Right ventricle myocardium inferior (tissue), 1 donor: Measurements from ENCODE around the gene GNG13. TPM values are rescaled to one million over a fixed set of nuclear protein-coding genes. Genes with fewer than 3 reads are reported as not detected.
"Not testable (repeated sequence)": the region's sequence is repeated elsewhere in the genome, so short reads cannot be mapped to it uniquely, and the experiment has no call there.

Source experiments
- ATAC-seq: fragments of 200-7000 bp; cut with Tn5 transposase; one replicate; pipeline ENCODE4 v1.9.1; 2020; ENCODE audit warnings: mild to moderate bottlenecking, moderate library complexity
- DNase-seq: peaks from one replicate; pipeline ENCODE4 v3.0.0; 2021; ENCODE audit errors: missing footprints
- intact Hi-C: fragments of 100-400 bp; cut with DNase I; formaldehyde crosslinking; loops from one replicate; pipeline ENCODE4 v1.11.0; 2022
- microRNA-seq: library from miRNA; unstranded; fragments of <30 nt; microRNA quantifications from one replicate; pipeline ENCODE4 v1.2.0, GENCODE V29; 2020
- total RNA-seq: library from RNA; stranded (reverse); fragmentation: NEBNext Ultra II Directional; extraction: Animal tissue kit (Norgen Biotek cat#: 25700); gene quantifications from one replicate; pipeline ENCODE4 v1.2.1, GENCODE V29; 2021
- donor health status: DM: no; HTN: yes; CAD: no; lungs with severe emphysema.

Gene GNG13
- total RNA-seq, 1 donor from 2014 or later: not detected

DNA sequence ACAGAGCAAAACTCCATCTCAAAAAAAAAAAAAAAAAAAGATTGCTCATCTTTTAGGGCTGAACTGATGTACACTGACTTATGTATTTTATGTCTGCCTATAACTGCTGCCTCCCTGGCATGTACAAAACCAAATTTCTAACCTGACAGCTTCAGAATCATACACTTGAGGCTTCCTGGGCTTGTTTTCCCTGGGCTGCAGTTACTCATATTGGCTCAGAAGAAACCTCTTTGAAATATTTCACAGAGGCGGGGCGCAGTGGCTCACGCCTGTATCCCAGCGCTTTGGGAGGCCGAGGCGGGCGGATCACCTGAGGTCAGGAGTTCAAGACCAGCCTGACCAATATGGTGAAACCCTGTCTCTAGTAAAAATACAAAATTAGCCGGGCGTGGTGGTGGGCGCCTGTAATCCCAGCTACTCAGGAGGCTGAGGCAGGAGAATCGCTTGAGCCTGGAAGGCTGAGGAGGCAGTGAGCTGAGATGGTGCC lies 46.4 kb downstream of the GNG13 start:
- intact Hi-C loops, ATAC-seq: not testable (repeated sequence)
- peak; percentile 33 for DNase-seq

- intact Hi-C loops: no loop called here
- no peak for ATAC-seq
Observed at GRCh38 chr16:752007-752312, 48.6 kb downstream of the GNG13 start.

DNA sequence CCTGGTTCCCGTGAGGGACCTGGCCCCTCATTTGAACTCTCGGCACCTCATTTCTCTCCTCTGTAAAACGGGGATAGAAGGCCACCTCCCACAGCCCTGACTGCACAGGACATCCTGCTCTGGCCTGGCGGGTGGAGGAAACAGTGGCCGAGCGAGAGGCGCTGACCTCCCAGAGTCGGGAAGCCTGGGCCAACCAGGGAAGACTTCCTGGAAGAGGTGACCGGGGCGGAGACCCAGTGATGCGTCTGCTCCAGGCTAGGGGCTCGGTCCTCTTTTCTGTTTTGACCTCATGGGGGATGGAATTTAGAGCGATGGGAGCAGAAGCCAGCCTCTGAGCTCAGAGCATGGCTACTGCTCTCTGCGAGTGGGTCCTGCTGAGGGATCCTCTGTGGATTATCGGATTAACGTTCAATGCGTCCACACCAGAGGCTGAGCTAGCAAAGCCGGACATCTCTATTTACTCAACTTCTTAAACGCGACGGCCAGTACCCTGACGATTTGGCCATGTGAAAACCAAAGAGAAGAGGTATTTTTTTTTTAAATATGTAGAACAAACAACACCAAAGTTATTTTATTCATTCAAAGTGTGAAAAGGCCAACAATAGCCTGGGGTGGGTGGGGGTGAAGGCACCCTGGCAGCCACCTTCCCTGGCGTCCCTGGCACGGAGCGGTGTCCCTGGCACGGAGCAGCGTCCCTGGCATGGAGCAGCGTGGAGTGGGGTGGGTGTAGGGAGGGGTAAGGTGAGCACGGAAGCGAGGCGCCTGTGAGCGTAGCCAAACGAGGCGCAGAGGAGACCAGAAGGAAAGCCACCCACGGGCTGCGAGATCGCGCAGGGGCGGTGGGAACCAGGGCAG lies 49.2 kb downstream of the GNG13 start:
- intact Hi-C loops: no loop called here
- DNase-seq (peak; percentile 69), ATAC-seq (peak; percentile 43)

More at GRCh38 chr16:752007-752312, 48.6 kb downstream of the GNG13 start:
- DNase-seq: peak; percentile 21

DNA sequence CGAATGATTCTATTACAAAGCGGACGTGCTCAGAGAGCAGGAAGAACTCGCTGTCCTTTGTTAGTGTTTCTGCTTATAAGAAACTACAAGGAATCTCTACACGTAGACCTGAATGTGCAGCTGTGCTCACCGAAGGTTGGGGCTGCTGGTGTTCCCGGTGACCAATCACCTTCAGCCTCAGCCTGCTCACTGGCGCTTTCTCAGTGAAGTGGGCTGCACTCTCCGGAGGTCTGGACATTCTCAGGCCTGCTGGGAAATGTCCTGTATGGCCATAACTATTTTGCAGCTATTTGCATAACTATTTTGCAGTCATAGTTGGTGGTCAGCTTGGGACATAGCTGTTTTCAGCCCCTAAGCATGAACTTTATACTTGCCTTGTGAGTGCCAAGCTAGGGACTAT lies 50.0 kb downstream of the GNG13 start:
- ATAC-seq (no peak), DNase-seq (peak; percentile 37)
- intact Hi-C loops: no loop called here

DNA sequence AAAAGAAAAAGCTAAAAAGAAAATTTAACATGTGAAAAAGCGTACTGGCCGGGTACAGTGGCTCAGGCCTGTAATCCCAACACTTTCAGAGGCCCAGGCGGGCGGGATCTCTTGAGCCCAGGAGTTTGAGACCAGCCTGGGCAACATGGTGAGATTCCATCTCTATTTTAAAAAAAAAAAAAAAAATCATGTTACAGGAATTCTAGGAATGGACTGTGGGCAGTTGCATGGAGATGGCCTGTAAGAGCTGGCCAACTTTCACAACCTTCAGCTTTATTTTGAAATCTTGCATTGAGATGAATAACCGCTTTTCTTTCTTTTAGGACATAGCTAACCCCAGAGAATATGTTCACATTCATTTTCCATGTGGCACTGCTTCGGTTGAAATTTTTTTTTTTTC lies 51.5 kb downstream of the GNG13 start:
- ATAC-seq (no peak), DNase-seq (peak; percentile 30)
- intact Hi-C loops: no loop called here

Small RNA genes lying within 50 kb of the gene (microRNA-seq; reads per million reads assigned to microRNA genes)
- not detected for gene MIR662

Other genes starting within 250 kb of the GNG13 start
- not detected for gene PRR35, start 240.3 kb downstream of the GNG13 start, total RNA-seq
- 0.57 TPM for gene NHLRC4, start 233.7 kb downstream of the GNG13 start, total RNA-seq
- 16.6 TPM for gene PIGQ, start 230.8 kb downstream of the GNG13 start, total RNA-seq
- gene RAB40C, start 210.7 kb downstream of the GNG13 start, total RNA-seq: 8.8 TPM
- 0.16 TPM for gene WFIKKN1, start 169.7 kb downstream of the GNG13 start, total RNA-seq
- 53.5 TPM for gene METTL26, start 164.4 kb downstream of the GNG13 start, total RNA-seq
- 194 TPM for gene MCRIP2, start 158.9 kb downstream of the GNG13 start, total RNA-seq
- 7.7 TPM for gene WDR90, start 151.4 kb downstream of the GNG13 start, total RNA-seq
- 86.0 TPM for gene RHOT2, start 132.6 kb downstream of the GNG13 start, total RNA-seq
- gene RHBDL1, start 125.1 kb downstream of the GNG13 start, total RNA-seq: 2.1 TPM
- 120 TPM for gene STUB1, start 120.3 kb downstream of the GNG13 start, total RNA-seq
- 46.4 TPM for gene JMJD8, start 116.4 kb downstream of the GNG13 start, total RNA-seq
- gene WDR24, start 110.3 kb downstream of the GNG13 start, total RNA-seq: 7.8 TPM
- not detected for gene FBXL16, start 94.9 kb downstream of the GNG13 start, total RNA-seq
- 60.4 TPM for gene METRN, start 85.6 kb downstream of the GNG13 start, total RNA-seq
- gene ANTKMT, start 79.6 kb downstream of the GNG13 start, total RNA-seq: 29.1 TPM
- gene CCDC78, start 74.3 kb downstream of the GNG13 start, total RNA-seq: 0.49 TPM
- 18.7 TPM for gene HAGHL, start 73.6 kb downstream of the GNG13 start, total RNA-seq
- 32.2 TPM for gene CIAO3, start 59.7 kb downstream of the GNG13 start, total RNA-seq
- gene MSLN, start 40.0 kb downstream of the GNG13 start, total RNA-seq: 1.9 TPM
- gene RPUSD1, start 12.4 kb downstream of the GNG13 start, total RNA-seq: 9.7 TPM
- gene CHTF18, start 12.1 kb downstream of the GNG13 start, total RNA-seq: 6.4 TPM
- gene LMF1, start 170.2 kb upstream of the GNG13 start, total RNA-seq: 8.1 TPM
- gene SOX8, start 181.0 kb upstream of the GNG13 start, total RNA-seq: 0.89 TPM